ENCODE measurements around the gene SPCS3.
"Not testable (repeated sequence)": the region's sequence is repeated elsewhere in the genome, so short reads cannot be mapped to it uniquely, and the experiment has no call there.

SPCS3 gene

DNA sequence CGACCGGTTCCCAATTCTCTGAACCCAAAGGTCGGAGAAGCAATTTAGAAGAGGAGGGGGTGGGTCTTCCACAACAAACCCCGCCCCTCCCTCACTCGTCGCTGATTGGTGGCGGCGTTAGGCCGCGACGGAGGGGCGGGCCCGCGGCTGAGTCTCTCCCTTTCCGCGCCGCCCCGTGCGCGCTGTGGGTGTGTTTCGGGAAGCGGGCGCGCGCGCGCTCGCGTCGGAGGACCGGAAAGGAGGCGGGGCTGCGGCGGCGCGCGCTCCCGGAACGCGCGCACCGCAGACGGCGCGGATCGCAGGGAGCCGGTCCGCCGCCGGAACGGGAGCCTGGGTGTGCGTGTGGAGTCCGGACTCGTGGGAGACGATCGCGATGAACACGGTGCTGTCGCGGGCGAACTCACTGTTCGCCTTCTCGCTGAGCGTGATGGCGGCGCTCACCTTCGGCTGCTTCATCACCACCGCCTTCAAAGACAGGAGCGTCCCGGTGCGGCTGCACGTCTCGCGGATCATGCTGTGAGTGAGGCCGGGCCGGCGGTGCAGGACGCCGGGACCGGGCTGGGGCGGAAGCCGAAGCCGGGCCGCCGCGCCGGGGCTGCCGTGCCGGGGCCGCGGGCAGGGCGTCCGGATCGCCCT, at the start of gene SPCS3:
SPCS3 (plus strand) TSS at position 263 of the 636 bp plus-strand sequence; CDS start at position 374, 111 bp downstream.
- peak; percentile 95 to 97 for DNase-seq

DNA sequence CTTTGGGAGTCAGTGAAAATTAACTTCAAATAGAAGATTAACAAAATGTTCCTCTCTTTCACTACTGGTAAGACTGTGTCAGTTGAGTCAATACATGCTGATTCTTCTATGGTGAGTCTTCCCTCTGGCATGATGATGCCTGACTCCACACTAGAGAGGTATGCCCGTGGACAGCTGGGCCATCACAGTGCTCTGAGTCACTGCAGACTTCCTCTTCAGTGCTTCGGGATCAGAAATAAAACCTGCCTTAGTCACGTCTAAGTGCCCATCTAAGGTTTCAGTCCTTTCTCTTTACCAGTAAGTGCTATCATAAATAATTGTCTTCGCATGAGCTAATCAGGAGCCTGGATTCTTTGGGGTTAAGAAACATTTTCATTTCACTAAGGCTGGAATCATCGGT, 49.1 kb upstream of the SPCS3 start:
- DNase-seq = no peak

DNA sequence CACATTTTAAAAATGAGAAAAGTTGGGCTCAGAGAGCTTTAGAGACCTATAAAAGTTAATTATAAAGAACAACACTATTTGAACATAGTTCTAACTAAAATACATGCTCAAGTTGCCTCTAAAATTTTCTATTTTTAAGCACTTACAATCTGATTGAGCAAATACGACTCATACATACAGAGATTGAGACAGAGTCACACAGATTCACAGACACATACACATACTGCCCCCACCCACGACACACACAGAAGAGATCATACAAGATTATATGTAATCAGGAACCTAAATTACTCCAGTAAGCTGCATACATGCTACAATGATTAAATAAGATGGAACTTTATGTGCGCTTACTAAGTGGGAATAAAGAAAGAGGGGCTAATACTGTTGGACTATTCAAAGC, 48.0 kb upstream of the SPCS3 start:
- no peak for DNase-seq

DNA sequence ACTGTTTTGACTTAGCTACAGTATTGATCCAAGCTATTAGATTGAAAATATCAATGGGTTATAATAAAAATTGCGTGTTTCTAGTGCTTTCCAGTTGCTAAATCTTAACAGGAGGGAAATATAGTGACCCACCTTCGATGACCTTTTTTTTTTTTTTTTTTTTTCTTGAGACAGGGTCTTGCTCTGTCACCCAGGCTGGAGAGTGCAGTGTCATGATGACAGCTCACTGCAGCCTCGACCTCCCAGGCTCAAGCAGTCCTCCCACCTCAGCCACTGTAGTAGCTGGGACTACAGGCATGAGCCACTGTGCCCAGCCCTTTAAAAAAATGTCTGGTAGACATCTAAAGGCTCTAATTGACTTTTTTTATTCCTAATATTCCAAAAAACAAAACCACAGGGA, 47.0 kb upstream of the SPCS3 start:
- DNase-seq = no peak

DNA sequence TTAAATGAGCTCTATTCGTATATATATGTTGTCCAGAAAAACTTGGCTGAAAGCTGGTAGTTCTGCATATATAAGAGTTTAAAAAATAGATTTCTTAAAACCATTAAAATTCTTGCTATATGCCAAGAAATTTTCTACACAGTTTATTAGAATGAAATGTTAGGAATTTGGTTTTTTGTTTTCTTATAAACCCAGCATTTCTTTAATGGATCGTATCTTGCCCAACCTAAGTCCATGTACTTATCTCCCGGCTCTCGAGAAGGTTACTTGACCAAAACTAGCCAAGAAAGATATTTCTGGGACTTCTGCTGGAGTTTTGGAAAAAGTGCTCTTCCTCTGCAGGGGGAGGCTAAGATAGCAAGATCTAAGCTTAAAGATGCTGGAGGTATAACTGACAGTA, 46.0 kb upstream of the SPCS3 start:
- DNase-seq = no peak

DNA sequence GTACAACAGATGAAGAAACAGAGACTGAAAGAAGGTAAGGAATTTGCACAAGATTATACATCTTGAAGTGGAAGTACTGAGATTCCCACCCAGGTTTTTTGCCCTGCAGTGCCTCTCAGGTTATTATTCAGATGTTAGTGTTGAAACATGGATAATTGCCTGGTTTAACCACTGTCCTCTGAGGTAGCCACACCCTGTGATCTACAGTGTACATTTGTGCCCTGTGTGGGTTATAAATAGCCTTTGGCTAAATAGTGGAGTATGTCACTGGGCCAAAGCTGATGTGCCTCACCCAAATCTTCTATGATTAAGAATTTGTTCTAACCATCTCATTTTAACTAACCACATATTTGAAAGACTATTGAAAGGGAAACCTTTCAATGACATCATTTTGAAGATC, 45.3 kb upstream of the SPCS3 start:
- no peak for DNase-seq

DNA sequence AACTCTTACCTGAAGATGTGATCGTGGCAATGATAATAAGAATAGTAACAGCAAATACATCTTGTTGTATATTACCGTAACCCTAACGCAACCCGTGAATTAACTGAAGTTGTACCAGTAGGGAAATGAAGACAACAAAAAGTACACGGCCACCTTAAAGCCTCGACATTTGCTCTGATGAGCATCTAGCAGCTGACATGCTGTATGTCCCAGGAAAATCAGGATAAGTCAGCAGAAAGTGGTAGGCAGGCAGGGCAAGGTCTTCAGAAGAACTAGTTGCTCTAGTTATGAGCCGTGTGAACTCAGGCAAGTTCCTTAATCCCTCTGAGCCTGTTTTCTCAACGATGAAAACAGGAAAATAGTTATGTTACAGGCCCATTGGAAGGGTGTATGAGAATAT, 43.1 kb upstream of the SPCS3 start:
- DNase-seq = no peak

DNA sequence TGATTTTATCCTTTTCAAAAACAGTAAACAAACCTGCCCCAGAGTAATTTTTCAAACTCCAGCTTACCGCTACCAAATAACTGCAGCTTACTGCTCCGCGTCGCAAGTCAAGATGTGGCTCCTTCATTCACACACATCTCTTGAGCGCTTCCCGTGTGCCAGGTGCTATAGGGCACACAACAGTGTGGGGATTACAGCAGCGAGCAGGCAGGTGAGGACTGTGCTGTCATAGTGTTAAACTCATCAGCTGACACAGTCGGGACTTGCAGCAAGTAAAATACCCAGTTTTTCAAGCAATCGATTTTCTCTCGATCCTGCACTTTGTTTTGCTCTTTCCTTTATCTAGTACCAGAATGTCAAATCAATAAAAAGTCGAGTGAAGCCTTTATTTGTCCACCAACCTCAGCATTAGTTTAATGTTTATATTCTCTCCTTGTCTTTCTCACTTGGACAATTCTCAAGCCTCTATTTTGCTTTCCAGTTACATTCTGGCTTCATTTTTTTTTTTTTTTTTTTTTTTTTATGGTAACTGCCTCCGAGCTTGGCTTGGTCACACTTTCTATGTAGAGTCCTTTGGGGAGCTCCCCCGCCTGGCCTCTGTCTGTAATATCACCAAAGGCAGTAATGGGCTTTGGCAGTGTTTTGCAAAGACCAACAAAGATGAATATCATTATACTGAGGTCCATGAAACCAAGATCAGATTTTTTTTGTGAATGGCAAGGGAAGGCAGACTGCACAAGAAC, 42.4 kb upstream of the SPCS3 start:
- DNase-seq = peak; percentile 25 to 30

DNA sequence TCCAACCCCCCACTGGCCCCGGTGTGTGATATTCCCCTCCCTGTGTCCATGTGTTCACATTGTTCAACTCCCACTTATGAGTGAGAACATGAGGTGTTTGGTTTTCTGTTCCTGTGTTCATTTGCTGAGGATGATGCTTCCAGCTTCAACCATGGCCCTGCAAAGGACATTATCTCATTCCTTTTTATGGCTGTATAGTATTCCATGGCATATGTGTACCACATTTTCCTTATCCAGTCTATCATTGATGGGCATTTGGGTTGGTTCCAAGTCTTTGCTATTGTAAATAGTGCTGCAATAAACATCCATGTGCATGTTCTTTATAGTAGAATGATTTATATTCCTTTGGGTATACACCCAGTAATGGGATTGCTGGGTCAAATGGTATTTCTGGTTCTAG, 40.2 kb upstream of the SPCS3 start:
- not testable (repeated sequence) for DNase-seq

DNA sequence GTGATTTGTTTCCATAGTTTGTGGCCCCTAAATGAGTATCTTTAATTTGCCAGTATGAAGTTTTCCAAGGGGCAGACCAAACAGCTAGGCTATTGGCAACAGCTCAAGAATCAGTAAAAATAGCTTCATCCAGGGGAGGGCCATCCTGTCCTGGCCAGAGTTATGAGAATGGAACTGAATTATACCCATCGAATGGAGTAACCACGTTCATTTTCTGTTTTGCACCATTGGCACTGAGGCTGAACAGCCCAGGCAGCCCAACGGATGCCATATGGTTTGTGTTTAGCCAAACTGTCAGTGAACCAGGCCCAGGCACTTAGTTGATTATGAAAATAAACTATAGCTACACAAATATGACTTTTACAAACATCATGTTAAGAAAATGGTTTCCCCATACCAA, 33.0 kb upstream of the SPCS3 start:
- no peak for DNase-seq

DNA sequence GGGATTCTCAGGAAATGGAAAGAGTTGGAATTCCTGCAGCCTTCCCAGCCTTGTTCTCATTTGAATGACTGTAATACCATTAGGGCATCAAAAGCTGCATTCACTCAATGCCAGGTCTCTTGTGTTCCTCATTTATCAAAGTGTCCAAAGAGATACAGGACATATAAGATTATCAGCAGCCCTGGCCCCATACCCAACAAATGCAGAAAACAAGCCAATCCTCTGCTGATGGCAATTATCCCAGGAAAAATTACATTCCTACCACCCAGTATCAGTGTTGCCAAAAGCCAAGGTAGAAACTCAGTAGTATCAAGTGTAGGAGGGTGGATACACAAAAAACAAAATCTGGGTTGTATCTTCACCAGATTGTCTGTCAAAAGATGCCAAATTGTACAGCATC, 32.2 kb upstream of the SPCS3 start:
- DNase-seq = no peak

DNA sequence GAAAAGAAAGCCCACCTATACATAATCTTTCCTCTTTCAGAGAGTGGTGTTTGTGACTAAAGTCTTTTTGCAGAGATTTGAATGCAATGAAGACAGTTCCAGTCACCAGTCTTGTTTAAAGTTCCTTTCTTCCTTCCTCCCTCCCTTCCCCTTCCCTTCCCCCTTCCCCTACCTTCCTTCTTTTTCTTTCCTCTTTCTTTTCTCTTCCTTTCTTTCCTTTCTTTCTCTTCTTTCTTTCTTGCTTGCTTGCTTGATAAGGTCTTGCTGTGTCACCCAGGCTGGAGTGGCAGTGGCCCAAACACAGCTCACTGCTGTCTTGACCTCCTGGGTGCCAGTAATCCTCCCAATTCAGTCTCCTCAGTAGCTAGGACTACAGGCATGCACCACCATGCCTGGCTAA, 31.7 kb upstream of the SPCS3 start:
- DNase-seq = no peak

DNA sequence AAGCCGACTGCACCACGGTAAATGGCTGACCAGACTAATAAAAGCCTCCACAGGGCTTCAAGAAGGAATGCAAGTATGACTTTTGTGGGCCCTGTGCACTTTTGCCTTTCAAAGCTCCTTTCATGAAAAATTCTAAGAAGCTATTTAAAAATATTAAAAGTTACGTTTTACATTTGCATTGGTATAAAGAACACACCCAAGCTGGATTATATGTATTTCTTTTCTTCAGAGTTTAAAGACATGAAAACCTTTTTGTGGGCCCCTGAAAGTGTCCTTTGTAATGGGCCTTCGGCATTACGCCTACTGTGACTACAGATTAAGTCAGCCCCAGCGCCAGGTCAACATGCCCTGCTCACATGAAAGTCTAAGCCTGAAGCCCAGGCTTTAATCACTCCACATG, 30.2 kb upstream of the SPCS3 start:
- no peak for DNase-seq

DNA sequence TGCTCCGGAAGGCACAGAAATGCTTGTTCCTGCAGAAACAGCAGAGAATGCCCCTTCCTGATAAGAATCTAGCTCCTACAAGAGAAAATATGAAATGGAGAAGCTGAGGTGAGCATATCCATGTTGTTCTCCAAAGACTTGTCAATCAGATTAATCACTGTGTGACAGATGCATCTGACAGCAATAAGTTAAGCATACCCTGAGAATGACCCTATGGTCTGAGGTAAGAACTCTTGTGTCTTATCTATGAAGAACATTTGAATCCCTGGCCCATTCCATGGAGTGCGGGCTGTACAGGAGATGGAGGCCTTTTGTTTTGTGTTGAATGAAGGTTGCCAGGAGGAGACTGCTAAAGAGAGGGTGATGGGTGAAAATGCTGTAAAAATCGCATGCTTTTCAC, 29.2 kb upstream of the SPCS3 start:
- no peak for DNase-seq

DNA sequence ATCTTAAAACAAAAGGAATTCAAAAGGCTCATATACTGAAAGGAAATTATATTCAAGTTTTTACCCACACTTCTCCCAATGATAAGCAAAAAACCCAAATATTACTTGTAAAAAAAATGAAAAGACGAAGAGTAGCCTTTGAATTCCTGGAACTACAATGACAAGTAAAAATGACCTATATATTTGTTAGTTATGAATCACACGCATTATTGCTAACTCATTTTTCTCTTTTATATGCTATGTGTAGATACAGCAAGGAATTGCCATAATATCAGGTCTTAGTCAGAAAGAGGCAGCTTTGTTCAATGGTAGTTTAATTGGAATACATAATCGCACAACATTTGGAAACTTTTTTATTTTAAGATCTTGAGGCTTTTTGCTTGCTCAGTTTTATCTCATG, 28.0 kb upstream of the SPCS3 start:
- no peak for DNase-seq

DNA sequence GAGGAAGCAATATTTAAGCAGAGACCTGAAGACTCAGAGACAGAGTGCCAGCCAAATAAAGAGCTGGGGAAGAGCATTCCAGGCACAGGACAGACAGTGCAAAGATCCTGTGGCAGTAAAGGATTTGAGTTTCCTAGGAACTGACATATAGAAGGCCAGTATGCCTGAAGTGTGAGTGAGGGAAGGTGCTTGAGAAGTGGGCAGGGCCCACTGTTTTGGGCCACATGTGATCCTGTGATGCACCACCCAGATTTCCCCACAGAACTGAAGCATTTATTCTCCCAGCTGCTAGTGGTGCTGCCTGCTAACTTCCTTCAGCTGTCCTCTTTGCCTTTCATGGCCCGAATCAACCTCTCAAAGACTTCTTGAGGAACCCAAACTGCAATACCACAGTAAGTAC, 26.8 kb upstream of the SPCS3 start:
- no peak for DNase-seq

DNA sequence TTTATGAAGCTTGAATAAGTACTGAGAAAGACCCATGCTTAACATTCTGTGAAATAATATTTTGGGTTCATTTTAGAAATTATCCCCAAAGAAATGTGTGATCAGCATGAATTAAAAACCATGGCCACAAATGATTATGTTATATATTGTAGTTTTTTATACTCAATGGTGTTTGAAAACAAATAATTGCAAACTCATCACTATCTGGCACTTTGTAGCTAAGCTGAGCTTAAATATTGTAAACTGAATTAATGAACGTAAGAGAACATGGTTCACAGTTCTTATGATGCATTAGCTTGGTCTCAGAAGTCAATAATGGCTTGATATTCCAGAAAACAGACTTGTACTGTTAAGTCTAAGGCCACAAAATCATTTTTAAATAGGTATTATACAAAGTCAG, 26.1 kb upstream of the SPCS3 start:
- no peak for DNase-seq

DNA sequence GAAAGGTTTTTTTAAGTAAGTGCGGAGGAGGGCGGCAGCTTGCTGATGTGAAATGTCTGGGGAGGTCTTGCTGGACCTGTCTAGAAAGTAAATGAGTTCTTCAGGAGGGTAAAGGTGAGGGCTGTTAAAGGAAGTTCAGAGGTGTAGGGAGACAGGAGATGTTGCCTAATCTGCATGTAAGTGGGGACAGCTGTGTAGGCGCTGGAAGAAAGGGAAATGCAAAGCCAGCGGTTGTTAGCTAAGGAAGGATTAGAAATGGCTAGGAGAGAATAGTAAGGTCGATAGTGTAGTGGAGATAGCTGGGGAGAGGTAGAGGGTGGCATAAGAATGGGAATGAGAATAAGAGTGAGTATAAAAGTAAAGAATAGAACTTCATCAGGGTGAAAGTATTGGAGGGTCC, 23.9 kb upstream of the SPCS3 start:
- not testable (repeated sequence) for DNase-seq

DNA sequence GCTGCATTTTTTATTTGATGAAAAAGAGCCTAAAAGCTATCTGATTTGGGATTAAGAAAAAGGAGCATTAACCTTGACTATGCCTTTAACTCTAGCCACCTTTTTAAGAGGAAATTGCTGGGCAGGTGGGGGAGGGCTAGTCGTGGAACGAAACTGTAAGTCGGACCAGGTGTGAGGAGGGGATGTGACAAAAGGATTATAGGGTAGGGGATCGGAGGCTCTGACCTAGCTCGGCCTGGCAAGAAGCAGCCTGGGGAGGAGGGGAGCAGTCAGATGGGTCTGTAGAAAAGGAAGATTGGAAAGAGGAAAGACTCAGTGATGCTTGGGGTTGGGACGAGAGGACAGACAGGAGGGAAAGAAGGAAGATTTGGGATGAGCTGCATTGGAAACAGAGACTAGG, 21.1 kb upstream of the SPCS3 start:
- DNase-seq = no peak

DNA sequence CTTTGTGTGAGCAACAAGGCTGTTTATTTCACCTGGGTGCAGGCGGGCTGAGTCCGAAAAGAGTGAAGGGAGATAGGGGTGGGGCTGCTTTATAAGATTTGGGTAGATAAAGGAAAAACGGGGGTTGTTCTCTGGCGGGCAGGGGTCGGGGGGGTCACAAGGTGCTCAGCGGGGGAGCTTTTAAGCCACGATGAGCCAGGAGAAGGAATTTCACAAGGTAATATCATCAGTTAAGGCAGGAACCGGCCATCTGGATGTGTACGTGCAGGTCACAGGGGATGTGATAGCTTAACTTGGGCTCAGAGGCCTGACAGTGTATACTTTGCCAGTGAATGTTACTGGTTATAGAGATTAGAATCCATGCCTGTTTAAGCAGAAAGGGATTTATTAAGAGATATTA, 19.7 kb upstream of the SPCS3 start:
- DNase-seq = no peak

DNA sequence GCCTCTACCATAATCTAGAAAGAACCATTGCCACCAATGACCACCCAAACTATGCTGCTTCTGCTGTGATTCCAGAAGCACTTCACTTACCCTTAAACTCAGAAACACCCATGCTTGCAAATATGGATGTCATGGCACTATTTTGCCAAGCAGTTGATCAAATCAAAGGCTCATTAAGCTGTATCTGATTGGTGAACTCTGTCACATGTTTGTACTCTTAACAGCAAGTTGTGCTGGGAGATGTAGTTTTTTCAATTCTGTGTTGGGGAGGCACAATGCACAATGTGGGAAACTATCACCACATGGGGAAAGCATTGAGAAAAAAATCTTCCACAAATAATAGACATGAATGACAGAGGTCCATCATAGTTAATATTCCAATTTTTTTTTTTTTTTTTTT, 19.2 kb upstream of the SPCS3 start:
- DNase-seq = no peak

DNA sequence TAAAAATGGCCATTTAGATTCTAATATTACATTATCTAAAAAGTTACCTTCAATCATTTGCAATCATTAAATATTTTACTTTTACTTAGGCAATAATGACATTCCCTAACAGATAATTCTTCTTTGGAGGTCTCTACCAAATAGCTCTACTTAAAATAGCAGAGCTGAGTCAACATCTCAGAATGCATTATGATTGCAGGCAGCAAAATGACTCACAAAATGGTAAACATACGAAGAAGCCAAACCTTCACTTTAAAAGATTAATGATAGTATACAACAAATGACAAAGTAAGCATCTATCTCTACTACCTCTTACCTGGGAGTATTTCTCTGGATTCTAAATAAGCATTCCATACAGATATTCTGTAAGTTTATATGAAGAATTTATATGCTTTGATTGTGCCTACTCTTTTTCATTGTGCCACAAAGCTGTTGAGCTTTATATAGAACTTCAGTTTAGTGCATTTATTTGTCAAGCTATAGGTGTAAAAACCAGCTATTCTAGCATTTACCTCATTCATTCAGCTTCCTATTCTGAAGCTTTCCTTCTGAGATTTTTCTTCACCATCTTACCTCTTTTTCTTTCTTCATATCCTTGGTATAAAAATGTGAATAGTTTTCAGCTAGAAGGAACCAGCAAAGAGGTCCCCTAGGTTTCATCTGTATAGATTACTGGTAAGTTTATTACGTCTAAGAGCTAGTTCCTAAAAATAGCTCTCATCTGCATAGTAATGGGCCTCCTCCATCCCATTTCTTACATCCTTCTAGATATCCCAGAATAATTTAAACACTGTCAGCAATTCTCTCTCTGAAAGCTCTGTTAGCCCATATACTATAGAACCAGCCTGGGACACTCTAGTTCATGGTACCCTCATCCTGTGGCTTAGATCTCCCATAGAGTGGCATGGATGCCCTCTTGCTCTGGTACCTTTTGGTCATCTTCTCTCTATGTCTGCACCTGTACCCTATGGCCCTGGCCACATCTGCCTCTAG, 17.2 kb upstream of the SPCS3 start:
- DNase-seq = no peak

DNA sequence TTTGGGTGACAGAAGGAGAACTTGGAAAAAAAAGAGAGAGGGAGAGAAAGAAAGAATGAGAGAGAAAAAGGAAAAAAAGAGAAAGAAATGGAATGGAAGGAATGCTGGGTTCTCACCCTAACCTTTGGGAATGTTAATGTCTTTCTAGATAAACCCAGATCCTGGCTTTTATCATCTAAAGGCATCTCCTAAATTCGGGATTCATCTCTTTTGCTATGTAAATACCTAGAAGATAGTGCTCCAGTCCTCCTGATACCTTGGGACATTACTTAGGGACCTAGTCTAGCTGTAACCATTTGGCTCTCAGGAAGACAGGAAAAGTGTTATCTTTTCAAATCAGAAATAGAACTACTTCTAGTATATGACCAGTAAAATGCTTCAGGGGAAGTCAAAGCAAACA, 15.8 kb upstream of the SPCS3 start:
- no peak for DNase-seq

Data from stimulated activated CD4-positive, alpha-beta T cell treated with anti-CD3 and anti-CD28 coated beads, Interleukin-2, amount 100 ng/mL, for 24 hours (primary cell).